H1 (cell line): Measurements from ENCODE around the gene FPGS.

Experiments used
- EZH2 ChIP-seq: fragments of 200-600 bp; sonication (generic); IDR thresholded peaks from 2 replicates; pipeline ENCODE4 v1.7.1; 2012; ENCODE audit warnings: low read depth, mild to moderate bottlenecking, moderate library complexity, low read length, inconsistent platforms; ENCODE audit not compliant: severe bottlenecking
- FOSL1 ChIP-seq: IDR thresholded peaks from 2 replicates; pipeline ENCODE4 v1.6.1; 2011; ENCODE audit warnings: mild to moderate bottlenecking, low read depth, low read length, moderate library complexity; ENCODE audit not compliant: insufficient read depth
- GABPA ChIP-seq: IDR thresholded peaks from 2 replicates; pipeline ENCODE4 v1.6.1; 2011; ENCODE audit warnings: mild to moderate bottlenecking, low read length, moderate library complexity, borderline replicate concordance; ENCODE audit not compliant: insufficient read depth
- POLR2A ChIP-seq, 2 experiments: IDR thresholded peaks; 1 replicate in 1 of 2; 2 replicates in 1 of 2; pipeline ENCODE4 v1.6.1; 2011; ENCODE audit warnings: low read depth in 2 of 2, low read length in 2 of 2, mild to moderate bottlenecking in 2 of 2; ENCODE audit errors: control extremely low read depth in 1 of 2
- POLR2AphosphoS5 ChIP-seq: IDR thresholded peaks from 2 replicates; pipeline ENCODE4 v1.6.1; 2011; ENCODE audit warnings: low read depth, low read length
- TCF12 ChIP-seq: IDR thresholded peaks from 2 replicates; pipeline ENCODE4 v1.6.1; 2011; ENCODE audit warnings: low read depth, mild to moderate bottlenecking, low read length
- TF ChIP-seq, protein P1 (sequence below), 3 experiments: IDR thresholded peaks; 1 replicate in 2 of 3; 2 replicates in 1 of 3; pipeline versions ENCODE4 v1.5.1 to v1.6.1; 2011; ENCODE audit warnings: low read length in 3 of 3, mild to moderate bottlenecking in 3 of 3, inconsistent platforms in 2 of 3, low read depth in 1 of 3, moderate library complexity in 1 of 3; ENCODE audit not compliant: insufficient read depth in 1 of 3; ENCODE audit errors: control extremely low read depth in 1 of 3

DNA sequence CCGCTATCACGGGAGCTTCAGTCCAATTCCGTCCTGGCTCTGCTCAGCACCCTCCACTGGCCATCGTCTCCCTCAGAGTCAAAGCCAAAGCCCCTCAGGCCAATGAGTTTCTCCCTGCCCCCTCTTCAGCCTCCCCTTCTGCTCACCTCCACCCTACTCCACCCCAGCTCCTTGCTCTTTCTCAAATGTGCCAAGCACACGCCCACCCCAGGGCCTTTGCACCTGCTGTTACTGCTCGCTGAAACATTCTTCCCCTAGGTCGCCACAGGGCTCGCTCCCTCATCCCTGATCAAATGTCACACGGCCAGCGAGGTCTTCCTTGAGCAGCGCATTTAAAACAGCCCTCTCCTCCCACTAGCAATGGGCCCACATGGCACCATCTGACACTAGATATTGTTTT lies 58.1 kb downstream of the FPGS start:
- no peak for TF ChIP-seq POLR2AphosphoS5
- TF ChIP-seq, protein P1, sequence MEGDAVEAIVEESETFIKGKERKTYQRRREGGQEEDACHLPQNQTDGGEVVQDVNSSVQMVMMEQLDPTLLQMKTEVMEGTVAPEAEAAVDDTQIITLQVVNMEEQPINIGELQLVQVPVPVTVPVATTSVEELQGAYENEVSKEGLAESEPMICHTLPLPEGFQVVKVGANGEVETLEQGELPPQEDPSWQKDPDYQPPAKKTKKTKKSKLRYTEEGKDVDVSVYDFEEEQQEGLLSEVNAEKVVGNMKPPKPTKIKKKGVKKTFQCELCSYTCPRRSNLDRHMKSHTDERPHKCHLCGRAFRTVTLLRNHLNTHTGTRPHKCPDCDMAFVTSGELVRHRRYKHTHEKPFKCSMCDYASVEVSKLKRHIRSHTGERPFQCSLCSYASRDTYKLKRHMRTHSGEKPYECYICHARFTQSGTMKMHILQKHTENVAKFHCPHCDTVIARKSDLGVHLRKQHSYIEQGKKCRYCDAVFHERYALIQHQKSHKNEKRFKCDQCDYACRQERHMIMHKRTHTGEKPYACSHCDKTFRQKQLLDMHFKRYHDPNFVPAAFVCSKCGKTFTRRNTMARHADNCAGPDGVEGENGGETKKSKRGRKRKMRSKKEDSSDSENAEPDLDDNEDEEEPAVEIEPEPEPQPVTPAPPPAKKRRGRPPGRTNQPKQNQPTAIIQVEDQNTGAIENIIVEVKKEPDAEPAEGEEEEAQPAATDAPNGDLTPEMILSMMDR (IDR thresholded peaks at IDR 0.05; ENCODE audit: control extremely low read depth in 1 of 3, insufficient read depth in 1 of 3, low read depth in 1 of 3, low read length in 3 of 3): no peak
- no peak for TF ChIP-seq GABPA
- no peak for TF ChIP-seq POLR2A (IDR thresholded peaks at IDR 0.05; ENCODE audit: control extremely low read depth in 1 of 2, low read depth in 2 of 2, low read length in 2 of 2)
- TF ChIP-seq FOSL1: no peak
- no peak for TF ChIP-seq TCF12
- no peak for TF ChIP-seq EZH2
